ENCODE results near the gene GUCY1B1.

The GUCY1B1 gene
- total RNA-seq, result 0.75 reads per million

DNA sequence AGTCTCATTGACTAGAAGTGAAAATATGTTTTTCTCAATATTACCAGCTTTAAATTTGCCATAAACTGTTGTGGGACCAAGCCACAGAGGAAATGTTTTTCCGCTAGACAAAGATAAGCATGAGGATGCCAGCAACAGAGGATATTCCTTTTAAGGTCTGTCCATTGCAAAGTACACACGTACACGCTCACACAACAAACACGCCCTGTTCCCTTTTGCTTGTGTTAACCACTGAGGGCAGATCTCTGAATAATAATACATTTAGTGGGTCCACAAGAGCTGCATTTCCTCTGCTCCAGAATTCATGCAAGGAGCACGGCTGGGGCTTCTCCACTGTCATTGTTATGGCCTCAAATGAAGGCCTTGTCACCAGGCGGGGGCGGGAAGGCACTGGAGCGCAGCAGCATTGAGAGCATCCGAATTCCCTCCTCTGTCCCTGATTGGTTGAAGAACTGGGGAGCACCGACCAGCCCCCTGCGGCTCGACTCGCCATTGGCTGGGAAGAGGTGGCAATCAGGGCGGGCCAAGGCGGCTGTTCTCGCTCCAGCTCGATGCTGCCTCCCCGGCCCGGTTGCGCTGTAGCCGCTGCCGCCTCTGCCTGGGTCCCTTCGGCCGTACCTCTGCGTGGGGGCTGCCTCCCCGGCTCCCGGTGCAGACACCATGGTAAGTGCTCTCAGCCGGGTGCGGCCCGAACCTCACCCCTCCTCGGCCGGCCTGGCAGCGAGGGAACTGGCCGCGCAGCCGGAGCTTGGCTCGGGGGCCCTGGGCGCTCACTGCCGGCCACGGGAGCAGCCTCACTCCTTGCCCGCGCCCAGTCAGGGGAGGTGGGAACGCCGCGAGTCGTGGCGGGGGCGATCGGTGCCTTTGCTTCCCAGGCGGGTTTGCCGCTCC lies at the start of gene GUCY1B1:
GUCY1B1 (plus strand) TSS at position 541 of the 891 bp plus-strand sequence; CDS start at position 661, 120 bp downstream.
- DNase-seq, result peak; percentile 24

DNA sequence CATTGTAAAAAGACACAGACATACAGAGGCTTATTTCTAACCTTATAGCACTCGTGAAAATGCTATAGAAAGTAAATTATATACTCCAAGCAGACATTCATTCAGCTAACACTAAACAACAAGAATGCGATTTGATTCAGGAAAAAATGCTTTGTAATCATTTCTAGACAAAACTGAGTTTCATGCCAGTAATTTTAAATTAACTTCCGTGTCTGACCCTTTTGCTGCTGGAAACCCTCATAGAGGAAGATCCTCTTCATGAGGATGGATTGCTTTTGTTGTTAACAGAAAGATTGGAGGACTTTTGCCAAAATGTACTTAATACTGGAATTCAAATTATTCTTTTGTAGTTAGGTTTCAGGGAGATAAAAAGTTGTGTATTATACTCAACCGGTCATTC lies 48.9 kb upstream of the GUCY1B1 start:
- no peak for DNase-seq

DNA sequence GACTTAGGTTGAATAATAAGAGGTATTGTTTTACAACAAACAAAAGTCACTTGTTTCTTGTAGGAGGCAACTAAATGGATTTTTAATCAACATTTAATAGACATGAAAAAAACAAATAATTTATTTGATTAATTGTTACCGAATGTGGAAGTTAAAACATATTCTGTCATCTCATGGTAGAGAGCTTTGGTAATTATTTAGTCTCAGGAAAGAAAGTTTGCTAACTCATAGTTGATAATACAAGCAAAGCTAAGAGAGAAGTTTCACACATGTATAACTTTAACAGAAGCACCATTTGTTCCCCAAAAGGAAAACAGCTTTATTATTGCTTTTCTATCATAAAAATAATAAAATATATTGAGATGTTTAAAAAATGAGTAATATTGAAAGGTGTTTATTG lies 47.3 kb upstream of the GUCY1B1 start:
- no peak for DNase-seq

DNA sequence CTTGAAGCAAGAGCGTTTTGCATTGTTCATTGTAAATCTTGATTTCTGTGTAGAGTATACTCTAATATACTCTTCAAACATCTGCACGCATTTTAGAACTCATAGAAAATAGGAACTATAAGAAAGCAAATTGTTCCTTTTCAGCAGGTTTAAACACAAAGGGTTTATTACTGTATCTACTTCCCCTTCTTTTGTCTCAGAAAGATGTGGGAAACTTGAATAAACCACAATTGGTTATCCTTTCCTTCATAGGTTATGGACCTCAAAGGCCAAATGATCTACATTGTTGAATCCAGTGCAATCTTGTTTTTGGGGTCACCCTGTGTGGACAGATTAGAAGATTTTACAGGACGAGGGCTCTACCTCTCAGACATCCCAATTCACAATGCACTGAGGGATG lies 46.0 kb upstream of the GUCY1B1 start:
- no peak for DNase-seq

GRCh38 chr4:155713911-155714310 lies 44.9 kb upstream of the GUCY1B1 start:
- DNase-seq, result no peak

- no peak for DNase-seq
Observed at GRCh38 chr4:155722336-155722735, 36.5 kb upstream of the GUCY1B1 start.

- no peak for DNase-seq
Observed at GRCh38 chr4:155722816-155723499, 35.9 kb upstream of the GUCY1B1 start.

GRCh38 chr4:155724731-155725130 lies 34.1 kb upstream of the GUCY1B1 start:
- DNase-seq, result no peak

DNA sequence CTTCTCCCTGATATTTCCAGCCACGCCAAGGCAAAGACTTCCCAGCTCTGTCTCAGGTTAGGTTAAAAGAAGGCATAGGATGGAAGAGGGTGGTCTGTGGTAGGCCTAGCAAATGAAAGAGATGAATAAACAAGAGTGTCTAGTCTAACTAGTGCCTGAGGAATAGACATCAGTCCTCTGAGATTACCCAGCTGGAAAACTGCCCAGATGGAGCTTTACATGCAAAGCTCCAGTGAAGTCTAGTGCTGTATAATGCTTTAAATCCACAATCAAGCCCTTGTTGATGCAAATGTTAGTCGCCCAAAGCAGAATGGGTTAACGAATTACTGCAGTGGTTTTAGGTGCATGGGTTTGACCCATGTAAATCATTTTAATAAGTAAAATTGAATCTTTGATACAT lies 24.8 kb upstream of the GUCY1B1 start:
- DNase-seq, result no peak

DNA sequence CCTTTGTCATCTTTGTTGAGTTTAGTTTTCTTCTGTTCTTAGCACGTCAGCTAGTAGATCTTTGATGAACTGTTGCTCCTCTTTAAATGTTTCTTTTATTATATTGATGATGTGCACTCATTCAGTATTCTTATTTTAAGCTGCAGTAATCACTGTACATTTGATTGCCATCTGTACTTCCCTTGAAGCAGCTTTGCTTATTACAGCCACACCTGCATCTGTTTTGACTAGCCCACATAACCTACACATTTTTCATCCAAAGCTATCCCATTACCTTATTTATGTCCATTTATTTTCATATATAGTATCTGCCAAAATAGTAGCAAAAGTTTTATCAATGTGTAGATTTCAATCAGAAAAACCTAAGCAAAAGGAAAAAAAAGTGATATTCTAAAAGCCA lies 23.9 kb upstream of the GUCY1B1 start:
- no peak for DNase-seq

DNA sequence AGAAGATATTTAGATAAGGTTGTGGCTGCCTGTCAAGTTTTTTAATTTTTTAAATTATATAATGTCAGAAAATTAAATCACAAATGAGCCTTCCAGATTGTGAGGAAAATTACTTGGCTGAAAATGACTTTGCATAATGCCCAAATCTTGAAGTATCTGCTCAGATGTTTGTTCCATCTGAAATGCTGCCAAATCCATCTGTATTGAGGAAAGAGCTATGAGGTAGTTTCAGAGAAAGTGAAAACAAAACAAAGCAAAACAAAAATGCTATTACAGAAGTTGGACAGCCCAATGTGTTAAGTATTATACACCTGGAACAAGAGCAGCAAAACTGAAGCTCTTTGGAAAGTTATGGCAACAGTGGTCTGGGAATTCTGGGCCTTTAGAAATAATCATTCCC lies 23.3 kb upstream of the GUCY1B1 start:
- DNase-seq, result no peak

- no peak for DNase-seq
Observed at GRCh38 chr4:155738548-155738947, 20.3 kb upstream of the GUCY1B1 start.

GRCh38 chr4:155741546-155741945 lies 17.3 kb upstream of the GUCY1B1 start:
- no peak for DNase-seq

DNA sequence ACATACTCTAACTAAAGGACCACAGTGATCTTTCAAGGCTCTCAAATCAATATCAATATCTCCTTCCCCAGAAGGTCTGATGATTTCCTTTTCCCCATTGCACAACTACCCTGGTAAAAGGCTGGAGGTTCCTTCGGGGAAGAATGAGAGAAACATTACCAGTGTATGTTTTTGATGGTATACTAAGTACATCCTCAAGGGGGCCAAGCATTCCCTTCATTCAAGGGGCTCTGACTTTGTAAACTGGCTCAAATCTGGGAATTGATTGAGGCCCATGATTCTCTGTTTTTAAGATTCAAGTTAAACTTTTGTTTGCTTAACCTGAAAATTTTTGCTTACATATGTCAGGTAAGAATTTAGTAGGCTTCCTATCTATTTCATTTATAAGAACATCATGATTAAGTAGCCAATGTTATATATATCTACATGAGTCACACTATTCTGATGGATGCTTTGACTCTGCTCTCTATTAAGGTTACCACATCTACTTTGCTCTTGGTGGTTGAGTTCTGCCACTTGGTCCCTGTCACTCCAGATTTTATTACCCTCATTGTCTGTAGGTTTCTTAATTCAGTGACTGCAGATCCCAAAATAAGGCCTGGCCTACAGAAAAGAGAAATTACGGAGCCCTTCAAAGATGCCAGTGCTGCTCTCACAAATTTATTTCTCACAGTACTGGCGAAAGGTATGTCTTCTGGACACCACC lies 16.4 kb upstream of the GUCY1B1 start:
- no peak for DNase-seq

DNA sequence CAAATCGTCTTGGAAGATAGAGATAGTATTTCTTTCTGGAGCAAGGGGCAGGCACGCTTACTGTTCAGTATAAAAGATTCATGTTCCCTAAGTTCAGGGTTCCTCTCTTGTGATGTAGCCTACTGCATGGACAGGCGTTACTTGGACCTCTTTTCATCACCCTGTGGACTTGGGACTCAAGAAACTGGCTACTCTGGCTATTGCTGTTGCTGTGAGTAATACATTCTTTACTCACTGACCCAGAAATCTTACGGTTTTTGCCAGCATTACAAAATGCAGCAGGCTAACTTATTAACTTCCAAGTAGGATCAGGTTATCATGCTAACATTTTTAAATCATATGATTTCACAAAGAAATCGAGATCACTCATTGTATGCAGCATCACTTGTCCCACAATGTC lies 12.8 kb upstream of the GUCY1B1 start:
- no peak for DNase-seq

DNA sequence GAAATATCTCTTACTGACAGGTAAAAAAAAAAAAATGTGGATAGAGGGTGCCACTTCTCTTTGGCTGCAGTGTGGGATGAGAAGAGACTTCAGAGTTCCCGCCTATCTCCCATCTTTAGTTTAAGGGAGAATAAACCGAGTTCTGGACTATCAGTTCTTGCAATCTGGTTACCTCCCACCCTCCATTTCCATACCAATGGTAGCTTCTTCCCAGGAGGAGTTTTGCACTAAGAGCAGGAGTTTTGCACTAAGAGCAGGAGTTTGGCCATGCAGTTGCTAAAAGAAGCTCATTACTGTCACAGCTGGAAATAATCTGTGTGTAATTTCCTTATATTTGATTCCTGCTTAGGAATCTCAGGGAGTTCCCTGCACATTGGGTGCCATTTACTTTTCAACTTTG lies 10.8 kb upstream of the GUCY1B1 start:
- no peak for DNase-seq

DNA sequence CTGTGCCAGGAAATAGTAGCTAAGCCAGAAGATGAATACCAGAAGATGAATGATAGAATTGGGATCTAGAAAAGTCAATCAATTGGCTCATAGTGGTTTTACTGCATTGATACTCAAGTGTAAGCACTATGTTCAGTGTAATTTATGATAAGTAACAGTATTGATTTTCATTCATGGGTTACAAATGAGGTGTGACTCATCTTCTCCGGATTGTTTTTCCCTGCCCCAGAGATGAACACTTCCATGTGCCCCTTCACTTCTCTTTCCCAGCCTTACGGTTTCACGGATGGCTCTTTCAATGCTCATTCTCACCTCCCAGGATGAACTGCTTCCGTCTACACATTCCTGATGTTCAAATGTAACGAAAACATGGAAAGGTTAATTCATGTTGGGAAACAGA lies 9.8 kb upstream of the GUCY1B1 start:
- no peak for DNase-seq

- no peak for DNase-seq
Observed at GRCh38 chr4:155751569-155751968, 7.3 kb upstream of the GUCY1B1 start.

GRCh38 chr4:155757745-155758265 lies 1.0 kb upstream of the GUCY1B1 start:
- no peak for DNase-seq

DNA sequence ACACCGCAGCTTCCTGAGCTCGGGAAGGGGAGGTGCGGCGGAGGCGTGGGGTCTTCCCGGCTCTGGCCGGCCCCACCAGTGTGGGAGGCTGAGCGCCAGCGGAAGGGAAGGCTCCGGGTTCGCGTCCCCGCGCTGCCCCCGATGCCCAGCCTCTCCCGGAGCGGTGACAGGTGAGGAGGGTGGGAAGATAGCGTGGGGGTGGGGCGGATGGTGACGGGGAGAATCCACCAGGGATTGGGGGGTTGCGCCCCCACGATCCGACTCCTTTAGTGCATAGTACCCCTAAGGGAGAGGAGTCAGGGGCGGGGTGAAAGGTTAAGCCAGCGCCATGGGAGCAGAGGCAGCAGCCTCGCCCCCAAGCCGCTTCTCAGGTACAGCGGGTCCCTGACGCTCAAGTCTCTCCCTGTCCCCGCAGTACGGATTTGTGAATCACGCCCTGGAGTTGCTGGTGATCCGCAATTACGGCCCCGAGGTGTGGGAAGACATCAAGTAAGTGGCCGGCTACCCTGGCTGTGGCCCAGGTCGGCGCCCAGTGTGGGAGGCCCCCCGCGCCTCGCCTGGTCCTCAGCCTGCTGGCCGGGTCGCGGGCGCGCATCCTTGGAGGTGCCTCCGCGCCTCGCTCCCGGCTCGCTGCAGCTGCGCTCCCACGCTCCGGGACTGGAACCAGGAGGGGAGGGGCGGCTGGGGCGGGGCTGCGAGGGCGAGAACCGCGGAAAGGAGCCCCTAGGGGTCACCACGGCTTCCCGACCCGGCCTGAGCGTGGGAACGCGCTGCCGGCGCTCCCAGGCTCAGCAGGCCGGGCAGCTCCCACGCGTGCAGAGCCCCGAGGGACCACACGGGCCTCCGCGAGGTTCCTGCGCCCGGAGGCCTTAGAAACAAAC lies 791 bp downstream of the GUCY1B1 start:
- no peak for DNase-seq

DNA sequence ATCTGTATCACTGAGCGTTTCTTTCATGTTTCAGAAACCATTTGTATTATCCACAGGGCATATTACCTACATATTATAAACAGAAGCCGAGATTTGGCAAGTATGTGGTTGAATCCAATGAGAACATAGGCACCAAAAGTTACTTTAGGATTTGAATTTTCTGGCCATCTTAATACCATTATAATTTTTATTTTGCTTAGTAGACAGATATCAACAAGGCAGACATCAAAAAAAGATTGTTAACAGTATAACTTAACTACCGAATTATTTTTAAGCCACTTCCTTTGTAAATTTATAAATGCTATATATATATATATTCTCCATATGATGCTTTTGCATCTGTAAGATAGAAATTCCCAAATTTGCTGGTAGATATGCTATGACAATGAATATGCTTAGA lies 2.2 kb downstream of the GUCY1B1 start:
- no peak for DNase-seq

GRCh38 chr4:155761916-155762315 lies 3.1 kb downstream of the GUCY1B1 start:
- no peak for DNase-seq

Data from effector CD4-positive, alpha-beta T cell (primary cell).